ENCODE data around the gene XPR1.

The XPR1 gene

DNA sequence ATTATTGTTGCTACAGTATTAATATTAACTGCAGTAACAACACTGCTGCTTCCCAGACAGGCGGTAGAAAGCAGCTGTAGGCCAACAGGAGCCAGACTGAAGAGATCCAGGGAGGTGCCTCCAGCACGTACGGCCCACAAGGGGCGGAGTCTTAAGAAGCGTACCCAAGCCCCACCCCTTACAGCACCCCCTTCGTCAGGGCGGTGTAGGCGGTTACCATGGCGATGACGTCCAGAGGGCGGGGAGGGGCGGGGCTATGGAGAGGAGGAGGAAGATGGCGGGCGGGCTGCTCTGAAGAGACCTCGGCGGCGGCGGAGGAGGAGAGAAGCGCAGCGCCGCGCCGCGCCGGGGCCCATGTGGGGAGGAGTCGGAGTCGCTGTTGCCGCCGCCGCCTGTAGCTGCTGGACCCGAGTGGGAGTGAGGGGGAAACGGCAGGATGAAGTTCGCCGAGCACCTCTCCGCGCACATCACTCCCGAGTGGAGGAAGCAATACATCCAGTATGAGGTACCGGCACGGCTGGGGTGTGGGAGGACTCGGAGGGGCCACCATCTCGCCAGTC is at the start of gene XPR1:
XPR1 (plus strand) TSS at position 257 of the 560 bp plus-strand sequence; CDS start at position 437, 180 bp downstream.
- peak; percentile 98 for DNase-seq

DNA sequence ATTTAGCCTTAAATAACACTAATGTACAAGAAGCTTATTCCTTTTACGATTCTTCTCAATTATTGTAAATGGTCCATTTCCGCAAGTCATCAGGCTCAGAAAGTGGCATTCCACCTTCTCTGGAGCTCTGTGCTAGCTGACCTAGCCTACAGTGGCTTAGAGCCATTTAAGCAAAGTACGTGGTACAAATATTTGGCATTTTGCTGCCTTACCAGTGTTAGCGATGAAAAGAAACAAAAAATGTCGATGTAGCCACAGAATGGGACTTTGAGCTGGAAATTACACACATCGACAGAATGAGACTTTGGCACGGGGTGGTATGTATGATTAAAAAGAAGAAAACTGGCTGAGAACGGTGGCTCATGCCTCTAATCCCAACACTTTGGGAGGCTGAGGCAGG is 47.0 kb upstream of the XPR1 start:
- DNase-seq: no peak

DNA sequence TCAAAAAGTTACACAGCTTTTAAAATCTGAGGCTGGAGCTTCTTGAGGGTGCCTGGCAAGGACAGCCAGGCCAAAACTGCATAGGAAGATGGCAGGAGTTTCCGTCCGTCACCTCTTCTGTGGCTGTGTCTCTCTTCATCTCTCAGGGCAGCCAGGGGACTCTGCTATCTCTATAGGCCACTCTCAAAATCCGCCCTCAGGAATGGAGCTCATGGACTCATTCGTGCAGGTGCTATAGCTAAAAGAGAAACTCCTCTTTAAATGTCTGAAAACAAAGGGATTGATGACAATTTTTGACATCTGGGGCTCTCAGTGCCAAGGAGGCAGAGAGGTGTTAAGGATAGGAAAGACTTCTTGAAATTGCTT is 45.8 kb upstream of the XPR1 start:
- no peak for DNase-seq

DNA sequence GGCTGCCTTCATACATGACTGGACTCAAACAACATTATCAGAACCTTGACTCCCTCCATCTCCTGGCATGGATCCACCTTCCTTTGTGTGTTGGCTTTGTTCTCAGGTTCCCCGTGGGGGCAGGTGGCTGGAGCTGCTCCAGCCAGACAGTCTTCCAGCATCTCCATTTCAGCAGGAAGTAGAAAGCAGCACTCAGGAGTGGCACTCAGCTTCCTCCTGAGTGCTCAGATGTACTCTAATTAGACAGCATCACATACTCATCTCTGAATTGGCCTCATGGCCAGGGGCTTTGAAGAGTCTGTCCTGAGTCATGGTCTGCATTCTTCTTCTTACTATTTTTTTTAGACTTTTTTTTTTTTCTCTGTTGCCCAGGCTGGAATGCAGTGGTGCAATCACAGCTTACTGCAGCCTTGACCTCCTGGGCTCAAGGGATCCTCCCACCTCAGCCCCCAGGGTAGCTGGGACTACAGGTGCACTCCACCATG is 45.1 kb upstream of the XPR1 start:
- DNase-seq: no peak

GRCh38 chr1:180588121-180588520 is 43.7 kb upstream of the XPR1 start:
- no peak for DNase-seq

- DNase-seq: no peak
Observed at GRCh38 chr1:180590889-180591288, 40.9 kb upstream of the XPR1 start.

GRCh38 chr1:180593382-180593781 is 38.4 kb upstream of the XPR1 start:
- DNase-seq: no peak

GRCh38 chr1:180594723-180595122 is 37.1 kb upstream of the XPR1 start:
- DNase-seq: no peak

DNA sequence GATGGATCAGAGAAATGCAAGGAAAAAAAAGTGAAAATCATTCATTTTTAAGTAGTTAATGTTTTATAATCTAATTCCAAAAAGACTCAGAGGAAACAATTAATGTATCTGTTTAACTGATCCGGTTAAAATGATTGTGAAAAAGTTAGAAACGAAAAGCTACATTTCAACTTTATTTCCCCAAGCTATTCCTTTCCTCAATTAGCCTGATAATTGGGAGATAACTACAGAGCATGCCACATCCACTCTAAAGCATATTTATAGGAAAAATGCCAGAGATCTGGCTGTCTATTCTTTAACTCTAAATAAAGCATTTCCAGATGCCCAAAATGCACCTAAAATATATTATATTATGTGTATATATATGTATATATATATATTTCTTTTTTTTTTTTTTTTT is 35.9 kb upstream of the XPR1 start:
- DNase-seq: no peak

GRCh38 chr1:180597520-180597919 is 34.3 kb upstream of the XPR1 start:
- DNase-seq: no peak

DNA sequence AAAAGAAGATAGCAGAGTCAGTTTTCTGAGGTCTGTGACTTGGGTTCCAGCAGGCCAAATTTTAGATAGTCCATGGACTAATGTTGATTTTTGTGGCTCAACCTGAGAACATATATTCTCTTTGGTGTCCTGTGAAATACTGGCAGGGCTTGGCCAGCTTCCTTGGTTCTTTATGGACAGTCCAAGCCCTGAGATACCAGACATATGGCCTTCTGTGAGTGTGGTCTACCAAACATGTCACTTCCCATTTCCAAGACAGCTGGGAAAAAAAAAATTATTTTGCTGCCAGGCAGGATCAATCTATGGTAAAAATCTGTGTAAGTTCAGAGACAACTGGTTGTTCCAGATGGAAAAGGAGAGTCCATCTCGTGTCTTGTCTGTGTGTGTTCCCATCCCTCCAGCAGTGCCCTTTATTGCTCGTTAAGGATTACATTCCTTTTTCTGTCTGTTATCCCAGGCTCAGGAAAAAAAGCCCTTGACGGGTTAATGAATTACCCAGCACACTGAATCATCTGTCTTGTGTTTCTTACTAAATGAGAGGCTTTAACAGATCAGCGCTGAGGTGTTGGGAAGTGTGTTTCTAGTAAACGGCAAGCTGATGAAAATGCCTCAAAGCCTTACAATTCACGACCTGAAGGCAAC is 33.4 kb upstream of the XPR1 start:
- no peak for DNase-seq

GRCh38 chr1:180600343-180600742 is 31.5 kb upstream of the XPR1 start:
- no peak for DNase-seq

- DNase-seq: no peak
Observed at GRCh38 chr1:180601512-180601911, 30.3 kb upstream of the XPR1 start.

DNA sequence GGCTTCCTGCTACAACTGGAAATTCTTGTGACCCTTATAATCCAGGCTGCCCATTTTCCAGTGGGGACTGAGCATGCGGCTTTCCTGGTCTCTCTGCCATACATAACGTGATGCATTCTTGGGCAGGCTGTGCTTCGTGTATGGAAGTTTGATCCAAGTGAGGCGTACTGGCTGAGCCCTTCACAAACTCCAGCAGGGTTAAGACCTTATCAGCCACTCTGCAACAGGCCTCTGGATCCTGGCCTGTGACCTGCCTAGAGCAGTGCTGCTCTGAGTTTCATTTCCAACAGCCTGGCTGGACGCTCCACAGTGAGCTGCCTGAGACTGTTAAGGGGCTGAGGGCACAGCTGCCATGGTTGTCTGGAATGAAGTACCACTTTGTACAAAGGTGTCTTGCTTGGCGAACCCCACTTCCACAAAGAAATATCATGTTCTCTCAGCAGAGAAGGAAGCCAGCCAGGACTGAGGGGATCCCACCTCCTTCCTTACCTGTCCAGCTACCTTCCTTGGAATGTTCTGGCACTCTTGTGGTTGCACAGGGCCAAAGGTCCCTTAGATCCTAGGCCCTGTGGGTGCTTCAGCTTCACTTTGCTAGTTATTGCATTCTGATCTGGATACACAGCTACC is 28.5 kb upstream of the XPR1 start:
- no peak for DNase-seq

DNA sequence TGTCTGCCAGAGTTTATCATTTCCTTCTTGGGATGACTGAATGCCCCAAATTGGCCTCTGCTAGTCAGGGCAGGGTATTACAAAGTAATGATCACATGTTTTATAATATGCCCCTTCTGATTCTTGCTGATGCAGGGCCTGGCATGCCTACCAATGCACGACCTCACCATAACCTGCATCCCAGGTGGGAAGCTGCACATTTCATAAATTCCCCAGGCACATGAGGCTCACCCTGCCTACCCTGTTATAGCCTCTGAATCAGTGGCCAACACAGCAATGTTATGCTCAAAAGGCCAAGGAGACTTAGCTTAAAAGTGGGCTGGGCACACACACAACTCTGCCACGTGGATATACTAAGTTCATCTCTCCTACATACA is 28.0 kb upstream of the XPR1 start:
- no peak for DNase-seq

- DNase-seq: no peak
Observed at GRCh38 chr1:180606155-180606554, 25.7 kb upstream of the XPR1 start.

GRCh38 chr1:180609643-180610555 is 21.9 kb upstream of the XPR1 start:
- DNase-seq: no peak

- no peak for DNase-seq
Observed at GRCh38 chr1:180610556-180611015, 21.2 kb upstream of the XPR1 start.

GRCh38 chr1:180611016-180611930 is 20.5 kb upstream of the XPR1 start:
- DNase-seq: no peak

GRCh38 chr1:180612632-180613031 is 19.2 kb upstream of the XPR1 start:
- no peak for DNase-seq

DNA sequence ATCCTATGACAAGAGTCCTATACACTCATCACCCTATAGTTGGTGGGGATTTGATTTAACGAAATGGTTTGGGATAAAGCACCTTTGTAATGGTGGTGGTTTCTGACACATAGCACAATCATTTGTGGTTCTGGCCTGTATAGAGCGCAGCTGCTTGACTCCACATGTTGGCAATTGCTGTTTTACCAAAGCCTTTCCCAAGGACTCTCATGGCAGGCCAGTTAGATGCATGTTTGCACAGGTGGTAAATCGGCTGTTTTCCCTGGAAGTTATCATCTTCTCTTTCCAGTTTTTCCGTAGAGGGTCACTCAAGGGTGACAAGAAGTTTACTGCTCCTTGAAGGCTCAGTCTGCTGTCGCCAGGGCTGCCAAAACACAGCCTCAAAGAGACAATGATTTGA is 17.1 kb upstream of the XPR1 start:
- no peak for DNase-seq

Data from CD4-positive, alpha-beta T cell treated with Interleukin-4 for 4 hours (primary cell).